SK-N-SH treated with all-trans-retinoic acid at 6 μM for 48 hours (cell line): ENCODE measurements around the gene CUTA.

Experiments
- ATAC-seq: fragments of 200-7000 bp; cut with Tn5 transposase; 3 replicates; pipeline ENCODE4 v1.9.1; 2020; ENCODE audit warnings: mild to moderate bottlenecking, moderate library complexity
- ARNTL ChIP-seq: fragments of 450-650 bp; formaldehyde crosslinking; IDR thresholded peaks from 2 replicates; pipeline ENCODE4 v1.5.0; 2020; ENCODE audit warnings: low read depth, mild to moderate bottlenecking, moderate library complexity, borderline replicate concordance
- BACH2 ChIP-seq: fragments of 250-450 bp; sonication (Bioruptor Pico); IDR thresholded peaks from 2 replicates; pipeline ENCODE4 v1.9.0; 2021; ENCODE audit warnings: mild to moderate bottlenecking, borderline replicate concordance
- ESRRG ChIP-seq: fragments of 250-450 bp; sonication (Bioruptor Pico); IDR thresholded peaks from 2 replicates; pipeline ENCODE4 v1.6.1; 2021; ENCODE audit warnings: mild to moderate bottlenecking
- GLIS3 ChIP-seq: fragments of 250-450 bp; sonication (Bioruptor Pico); IDR thresholded peaks from 2 replicates; pipeline ENCODE4 v1.5.0; 2020; ENCODE audit warnings: mild to moderate bottlenecking, moderate library complexity
- ISL1 ChIP-seq: fragments of 250-450 bp; sonication (Bioruptor Pico); IDR thresholded peaks from 2 replicates; pipeline ENCODE4 v2.1.2; 2022; ENCODE audit warnings: mild to moderate bottlenecking, moderate library complexity
- OSR1 ChIP-seq: fragments of 250-450 bp; sonication (Bioruptor Pico); IDR thresholded peaks from 2 replicates; pipeline ENCODE4 v1.8.0; 2022; ENCODE audit warnings: moderate library complexity, mild to moderate bottlenecking, inconsistent platforms
- POU6F1 ChIP-seq: fragments of 250-450 bp; sonication (Bioruptor Pico); IDR thresholded peaks from 2 replicates; pipeline ENCODE4 v1.8.0; 2021; ENCODE audit warnings: low read depth, mild to moderate bottlenecking, moderate library complexity, borderline replicate concordance
- PPARA ChIP-seq: fragments of 250-450 bp; sonication (Bioruptor Pico); IDR thresholded peaks from 2 replicates; pipeline ENCODE4 v1.5.0; 2020; ENCODE audit warnings: mild to moderate bottlenecking, borderline replicate concordance
- RARB ChIP-seq: fragments of 250-450 bp; sonication (Bioruptor Pico); IDR thresholded peaks from 2 replicates; pipeline ENCODE4 v1.8.0; 2021; ENCODE audit warnings: mild to moderate bottlenecking, moderate library complexity
- SNAI2 ChIP-seq: fragments of 250-450 bp; sonication (Bioruptor Pico); IDR thresholded peaks from 2 replicates; pipeline ENCODE4 v1.5.0; 2020; ENCODE audit warnings: mild to moderate bottlenecking, moderate library complexity
- TCF4 ChIP-seq: fragments of 250-450 bp; sonication (Bioruptor Pico); IDR thresholded peaks from 2 replicates; pipeline ENCODE4 v1.8.0; 2021; ENCODE audit warnings: mild to moderate bottlenecking, moderate library complexity, borderline replicate concordance
- TOX ChIP-seq: fragments of 250-450 bp; sonication (Bioruptor Pico); IDR thresholded peaks from 2 replicates; pipeline ENCODE4 v1.8.0; 2021; ENCODE audit warnings: mild to moderate bottlenecking, moderate library complexity, borderline replicate concordance
- ZC3H10 ChIP-seq: fragments of 250-450 bp; sonication (Bioruptor Pico); IDR thresholded peaks from 2 replicates; pipeline ENCODE4 v1.5.1; 2021; ENCODE audit warnings: mild to moderate bottlenecking, moderate library complexity
- ZFP3 ChIP-seq: fragments of 250-450 bp; sonication (Bioruptor Pico); IDR thresholded peaks from 2 replicates; pipeline ENCODE4 v1.5.0; 2020; ENCODE audit warnings: mild to moderate bottlenecking, moderate library complexity
- ZNF565 ChIP-seq: fragments of 450-650 bp; formaldehyde crosslinking; conservative IDR thresholded peaks from 2 replicates; pipeline ENCODE4 v1.5.0; 2020; ENCODE audit warnings: low read depth, mild to moderate bottlenecking, moderate library complexity
- ZNF70 ChIP-seq: fragments of 450-650 bp; formaldehyde crosslinking; IDR thresholded peaks from 2 replicates; pipeline ENCODE4 v1.5.0; 2020; ENCODE audit warnings: mild to moderate bottlenecking, moderate library complexity
- ZNF8 ChIP-seq: fragments of 450-650 bp; formaldehyde crosslinking; IDR thresholded peaks from 2 replicates; pipeline ENCODE4 v1.5.0; 2020; ENCODE audit warnings: mild to moderate bottlenecking, moderate library complexity
- TF ChIP-seq, protein P1 (sequence below): fragments of 250-450 bp; sonication (Bioruptor Pico); IDR thresholded peaks from 2 replicates; pipeline ENCODE4 v1.5.1; 2020; ENCODE audit warnings: low read depth, mild to moderate bottlenecking, moderate library complexity
- TF ChIP-seq, protein P2 (sequence below): fragments of 250-450 bp; sonication (Bioruptor Pico); IDR thresholded peaks from 2 replicates; pipeline ENCODE4 v1.5.0; 2020; ENCODE audit warnings: mild to moderate bottlenecking, moderate library complexity
- TF ChIP-seq, protein P3 (sequence below): fragments of 250-450 bp; sonication (Bioruptor Pico); IDR thresholded peaks from 2 replicates; pipeline ENCODE4 v1.5.1; 2021; ENCODE audit warnings: mild to moderate bottlenecking, moderate library complexity
- TF ChIP-seq, protein P4 (sequence below): fragments of 250-450 bp; sonication (Bioruptor Pico); IDR thresholded peaks from 2 replicates; pipeline ENCODE4 v1.8.0; 2020; ENCODE audit warnings: mild to moderate bottlenecking, moderate library complexity, borderline replicate concordance

Gene CUTA

DNA sequence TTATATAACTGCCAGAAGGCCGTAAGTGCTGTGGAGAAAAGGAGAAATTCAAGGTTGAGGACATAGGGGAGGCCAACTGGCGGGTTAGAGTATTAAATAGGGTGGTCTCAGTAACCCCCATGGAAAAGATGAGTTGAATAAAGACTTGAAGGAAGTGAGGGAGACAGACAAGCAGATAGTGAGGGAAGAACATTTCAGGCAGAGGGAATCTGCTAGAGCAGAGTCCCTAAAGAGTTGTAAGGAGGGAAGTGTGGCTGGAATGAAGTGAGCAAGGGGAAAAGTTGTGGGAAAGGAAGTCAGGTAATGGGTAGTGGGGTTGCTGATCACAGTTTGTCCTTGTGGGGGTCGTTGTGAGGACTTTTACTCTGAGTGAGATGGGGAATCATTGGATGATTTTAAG is 24.9 kb downstream of the CUTA start:
- no peak for ATAC-seq
- TF ChIP-seq POU6F1 (CRISPR knock-in tag): no peak
- no peak for TF ChIP-seq TCF4 (CRISPR knock-in tag)
- TF ChIP-seq, protein P1, sequence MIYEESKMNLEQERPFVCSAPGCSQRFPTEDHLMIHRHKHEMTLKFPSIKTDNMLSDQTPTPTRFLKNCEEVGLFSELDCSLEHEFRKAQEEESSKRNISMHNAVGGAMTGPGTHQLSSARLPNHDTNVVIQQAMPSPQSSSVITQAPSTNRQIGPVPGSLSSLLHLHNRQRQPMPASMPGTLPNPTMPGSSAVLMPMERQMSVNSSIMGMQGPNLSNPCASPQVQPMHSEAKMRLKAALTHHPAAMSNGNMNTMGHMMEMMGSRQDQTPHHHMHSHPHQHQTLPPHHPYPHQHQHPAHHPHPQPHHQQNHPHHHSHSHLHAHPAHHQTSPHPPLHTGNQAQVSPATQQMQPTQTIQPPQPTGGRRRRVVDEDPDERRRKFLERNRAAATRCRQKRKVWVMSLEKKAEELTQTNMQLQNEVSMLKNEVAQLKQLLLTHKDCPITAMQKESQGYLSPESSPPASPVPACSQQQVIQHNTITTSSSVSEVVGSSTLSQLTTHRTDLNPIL (CRISPR knock-in tag): no peak
- TF ChIP-seq, protein P2, sequence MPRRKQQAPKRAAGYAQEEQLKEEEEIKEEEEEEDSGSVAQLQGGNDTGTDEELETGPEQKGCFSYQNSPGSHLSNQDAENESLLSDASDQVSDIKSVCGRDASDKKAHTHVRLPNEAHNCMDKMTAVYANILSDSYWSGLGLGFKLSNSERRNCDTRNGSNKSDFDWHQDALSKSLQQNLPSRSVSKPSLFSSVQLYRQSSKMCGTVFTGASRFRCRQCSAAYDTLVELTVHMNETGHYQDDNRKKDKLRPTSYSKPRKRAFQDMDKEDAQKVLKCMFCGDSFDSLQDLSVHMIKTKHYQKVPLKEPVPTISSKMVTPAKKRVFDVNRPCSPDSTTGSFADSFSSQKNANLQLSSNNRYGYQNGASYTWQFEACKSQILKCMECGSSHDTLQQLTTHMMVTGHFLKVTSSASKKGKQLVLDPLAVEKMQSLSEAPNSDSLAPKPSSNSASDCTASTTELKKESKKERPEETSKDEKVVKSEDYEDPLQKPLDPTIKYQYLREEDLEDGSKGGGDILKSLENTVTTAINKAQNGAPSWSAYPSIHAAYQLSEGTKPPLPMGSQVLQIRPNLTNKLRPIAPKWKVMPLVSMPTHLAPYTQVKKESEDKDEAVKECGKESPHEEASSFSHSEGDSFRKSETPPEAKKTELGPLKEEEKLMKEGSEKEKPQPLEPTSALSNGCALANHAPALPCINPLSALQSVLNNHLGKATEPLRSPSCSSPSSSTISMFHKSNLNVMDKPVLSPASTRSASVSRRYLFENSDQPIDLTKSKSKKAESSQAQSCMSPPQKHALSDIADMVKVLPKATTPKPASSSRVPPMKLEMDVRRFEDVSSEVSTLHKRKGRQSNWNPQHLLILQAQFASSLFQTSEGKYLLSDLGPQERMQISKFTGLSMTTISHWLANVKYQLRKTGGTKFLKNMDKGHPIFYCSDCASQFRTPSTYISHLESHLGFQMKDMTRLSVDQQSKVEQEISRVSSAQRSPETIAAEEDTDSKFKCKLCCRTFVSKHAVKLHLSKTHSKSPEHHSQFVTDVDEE (CRISPR knock-in tag): no peak
- TF ChIP-seq SNAI2: no peak
- TF ChIP-seq, protein P3, sequence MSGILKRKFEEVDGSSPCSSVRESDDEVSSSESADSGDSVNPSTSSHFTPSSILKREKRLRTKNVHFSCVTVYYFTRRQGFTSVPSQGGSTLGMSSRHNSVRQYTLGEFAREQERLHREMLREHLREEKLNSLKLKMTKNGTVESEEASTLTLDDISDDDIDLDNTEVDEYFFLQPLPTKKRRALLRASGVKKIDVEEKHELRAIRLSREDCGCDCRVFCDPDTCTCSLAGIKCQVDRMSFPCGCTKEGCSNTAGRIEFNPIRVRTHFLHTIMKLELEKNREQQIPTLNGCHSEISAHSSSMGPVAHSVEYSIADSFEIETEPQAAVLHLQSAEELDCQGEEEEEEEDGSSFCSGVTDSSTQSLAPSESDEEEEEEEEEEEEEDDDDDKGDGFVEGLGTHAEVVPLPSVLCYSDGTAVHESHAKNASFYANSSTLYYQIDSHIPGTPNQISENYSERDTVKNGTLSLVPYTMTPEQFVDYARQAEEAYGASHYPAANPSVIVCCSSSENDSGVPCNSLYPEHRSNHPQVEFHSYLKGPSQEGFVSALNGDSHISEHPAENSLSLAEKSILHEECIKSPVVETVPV (CRISPR knock-in tag): no peak
- TF ChIP-seq ZNF565 (CRISPR knock-in tag): no peak
- TF ChIP-seq ESRRG: no peak
- TF ChIP-seq ZFP3 (CRISPR knock-in tag): no peak
- TF ChIP-seq GLIS3: no peak
- TF ChIP-seq ZNF8 (CRISPR knock-in tag): no peak
- TF ChIP-seq BACH2 (CRISPR knock-in tag): no peak
- TF ChIP-seq RARB: no peak
- no peak for TF ChIP-seq ZNF70 (CRISPR knock-in tag)
- TF ChIP-seq OSR1 (CRISPR knock-in tag): no peak
- no peak for TF ChIP-seq TOX (CRISPR knock-in tag)
- TF ChIP-seq, protein P4, sequence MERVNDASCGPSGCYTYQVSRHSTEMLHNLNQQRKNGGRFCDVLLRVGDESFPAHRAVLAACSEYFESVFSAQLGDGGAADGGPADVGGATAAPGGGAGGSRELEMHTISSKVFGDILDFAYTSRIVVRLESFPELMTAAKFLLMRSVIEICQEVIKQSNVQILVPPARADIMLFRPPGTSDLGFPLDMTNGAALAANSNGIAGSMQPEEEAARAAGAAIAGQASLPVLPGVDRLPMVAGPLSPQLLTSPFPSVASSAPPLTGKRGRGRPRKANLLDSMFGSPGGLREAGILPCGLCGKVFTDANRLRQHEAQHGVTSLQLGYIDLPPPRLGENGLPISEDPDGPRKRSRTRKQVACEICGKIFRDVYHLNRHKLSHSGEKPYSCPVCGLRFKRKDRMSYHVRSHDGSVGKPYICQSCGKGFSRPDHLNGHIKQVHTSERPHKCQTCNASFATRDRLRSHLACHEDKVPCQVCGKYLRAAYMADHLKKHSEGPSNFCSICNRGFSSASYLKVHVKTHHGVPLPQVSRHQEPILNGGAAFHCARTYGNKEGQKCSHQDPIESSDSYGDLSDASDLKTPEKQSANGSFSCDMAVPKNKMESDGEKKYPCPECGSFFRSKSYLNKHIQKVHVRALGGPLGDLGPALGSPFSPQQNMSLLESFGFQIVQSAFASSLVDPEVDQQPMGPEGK (CRISPR knock-in tag): no peak
- TF ChIP-seq ARNTL: no peak
- TF ChIP-seq PPARA (CRISPR knock-in tag): no peak
- TF ChIP-seq ISL1 (CRISPR knock-in tag): no peak

DNA sequence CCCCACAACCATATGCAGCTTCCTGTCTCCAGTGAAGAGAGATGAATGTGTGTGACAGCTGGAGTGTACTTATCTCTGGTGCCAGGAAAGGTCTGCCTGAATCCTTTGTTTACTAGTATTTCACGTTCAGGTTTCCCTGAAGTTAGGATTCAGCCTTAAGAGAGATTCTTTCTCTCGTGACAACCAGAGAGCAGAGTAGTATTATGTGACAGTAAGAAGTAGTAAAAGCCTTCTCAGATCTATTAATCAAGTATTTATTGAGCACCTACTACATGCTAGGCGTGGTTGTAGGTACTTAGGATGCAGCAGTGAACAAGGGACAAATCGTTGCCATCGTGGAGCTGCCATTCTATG is 25.3 kb downstream of the CUTA start:
- ATAC-seq: peak; percentile 3; the same call in 2 of the 3 replicates
- TF ChIP-seq GLIS3 (no peak), ZFP3 (CRISPR knock-in tag) (no peak)

GRCh38 chr6:33391922-33392594 is 25.8 kb downstream of the CUTA start:
- TF ChIP-seq, protein P2 (CRISPR knock-in tag): 0 out of 2 replicates have a peak, but pooled peaks have one; percentile 20
- no peak for TF ChIP-seq ZC3H10
- peak; percentile 23 for ATAC-seq
